Mesenchymal stem cell (in vitro differentiated cells and primary cell): Measurements from ENCODE around the gene ACSF3.

ENCODE experiments used
- DNase-seq: peaks from one replicate; pipeline ENCODE4 v3.0.0-alpha.2; 2013
- H2AFZ ChIP-seq: one replicate; pipeline ENCODE4 v1.6.1; 2013; ENCODE audit warnings: low read depth, mild to moderate bottlenecking, control low read depth, inconsistent platforms, low read length, moderate library complexity
- H2AK5ac ChIP-seq: 2 replicates; pipeline ENCODE4 v1.6.1; 2013; ENCODE audit warnings: low read length, moderate library complexity, mild to moderate bottlenecking, inconsistent platforms; ENCODE audit not compliant: severe bottlenecking
- H2BK120ac ChIP-seq: one replicate; pipeline ENCODE4 v1.6.1; 2013; ENCODE audit warnings: low read depth, mild to moderate bottlenecking, inconsistent platforms, low read length, moderate library complexity
- H2BK12ac ChIP-seq, 2 experiments: one replicate each; pipeline ENCODE4 v1.6.1; 2013; ENCODE audit warnings: inconsistent platforms in 2 of 2, low read length in 2 of 2, mild to moderate bottlenecking in 2 of 2, moderate library complexity in 2 of 2, control low read depth in 1 of 2
- H2BK15ac ChIP-seq: one replicate; pipeline ENCODE4 v1.6.1; 2013; ENCODE audit warnings: mild to moderate bottlenecking, low read depth, inconsistent platforms; ENCODE audit not compliant: poor library complexity, severe bottlenecking
- H2BK5ac ChIP-seq: 2 replicates; pipeline ENCODE4 v1.6.1; 2013; ENCODE audit warnings: low read depth, mild to moderate bottlenecking, low read length, control low read depth, inconsistent platforms; ENCODE audit not compliant: poor library complexity, severe bottlenecking
- H3K14ac ChIP-seq, 2 experiments: one replicate each; pipeline ENCODE4 v1.6.1; 2013; ENCODE audit warnings: inconsistent platforms in 2 of 2, low read length in 2 of 2, control low read depth in 1 of 2, mild to moderate bottlenecking in 1 of 2, moderate library complexity in 1 of 2
- H3K18ac ChIP-seq, 2 experiments: one replicate each; pipeline ENCODE4 v1.6.1; 2013; ENCODE audit warnings: inconsistent platforms in 2 of 2, low read length in 2 of 2, control low read depth in 1 of 2, low read depth in 1 of 2, mild to moderate bottlenecking in 1 of 2
- H3K23ac ChIP-seq, 2 experiments: one replicate each; pipeline ENCODE4 v1.6.1; 2013; ENCODE audit warnings: inconsistent platforms in 2 of 2, low read length in 2 of 2, mild to moderate bottlenecking in 2 of 2, moderate library complexity in 2 of 2, control low read depth in 1 of 2
- H3K27ac ChIP-seq: 2 replicates; pipeline ENCODE4 v1.5.1; 2013; ENCODE audit warnings: mild to moderate bottlenecking, moderate library complexity, low read length, control low read depth, inconsistent platforms; ENCODE audit not compliant: poor library complexity, severe bottlenecking
- H3K27me3 ChIP-seq, 2 experiments: 2 replicates each; pipeline versions ENCODE4 v1.6.1 to v1.7.0; 2013; ENCODE audit warnings: low read length in 2 of 2, mild to moderate bottlenecking in 2 of 2, moderate library complexity in 2 of 2, control low read depth in 1 of 2, inconsistent platforms in 1 of 2; ENCODE audit not compliant: control insufficient read depth in 1 of 2, insufficient read depth in 1 of 2
- H3K36me3 ChIP-seq, 2 experiments: 2 replicates each; pipeline versions ENCODE4 v1.6.1 to v1.7.0; 2013; ENCODE audit warnings: low read length in 2 of 2, control low read depth in 1 of 2, inconsistent platforms in 1 of 2, low read depth in 1 of 2, mild to moderate bottlenecking in 1 of 2; ENCODE audit not compliant: insufficient read depth in 2 of 2, control insufficient read depth in 1 of 2
- H3K4ac ChIP-seq, 2 experiments: one replicate each; pipeline ENCODE4 v1.6.1; 2013; ENCODE audit warnings: inconsistent platforms in 2 of 2, low read length in 2 of 2, mild to moderate bottlenecking in 2 of 2, moderate library complexity in 2 of 2, control low read depth in 1 of 2, low read depth in 1 of 2
- H3K4me1 ChIP-seq: 2 replicates; pipeline ENCODE4 v1.6.1; 2013; ENCODE audit warnings: low read depth, low read length, control low read depth; ENCODE audit not compliant: control insufficient read depth, insufficient read depth
- H3K4me2 ChIP-seq: 2 replicates; pipeline ENCODE4 v1.6.1; 2013; ENCODE audit warnings: low read length, mild to moderate bottlenecking, inconsistent platforms; ENCODE audit not compliant: poor library complexity, severe bottlenecking
- H3K4me3 ChIP-seq, 2 experiments: 2 replicates each; pipeline versions ENCODE4 v1.5.1 to v1.7.0; 2013; ENCODE audit warnings: low read length in 2 of 2, mild to moderate bottlenecking in 2 of 2, control low read depth in 1 of 2, low read depth in 1 of 2; ENCODE audit not compliant: insufficient read depth in 1 of 2
- H3K79me1 ChIP-seq: replicated peaks from 2 replicates; pipeline ENCODE4 v1.6.1; 2013; ENCODE audit warnings: mild to moderate bottlenecking, control low read depth, low read length, inconsistent platforms; ENCODE audit not compliant: poor library complexity, severe bottlenecking
- H3K9ac ChIP-seq: 2 replicates; pipeline ENCODE4 v1.7.0; 2013; ENCODE audit warnings: mild to moderate bottlenecking, low read length, moderate library complexity
- H3K9me3 ChIP-seq: 2 replicates; pipeline ENCODE4 v1.7.0; 2013; ENCODE audit warnings: mild to moderate bottlenecking, low read length; ENCODE audit not compliant: control insufficient read depth
- H4K8ac ChIP-seq: one replicate; pipeline ENCODE4 v1.6.1; 2013; ENCODE audit warnings: inconsistent platforms, mild to moderate bottlenecking, low read length, moderate library complexity
- H4K91ac ChIP-seq: one replicate; pipeline ENCODE4 v1.6.1; 2013; ENCODE audit warnings: mild to moderate bottlenecking, low read length, inconsistent platforms
- WGBS: methylation state at CpG from one replicate; pipeline ENCODE4 v1.1.7; 2013; ENCODE audit warnings: mixed read lengths; 5-methylcytosine and 5-hydroxymethylcytosine counted together

Gene ACSF3

DNA sequence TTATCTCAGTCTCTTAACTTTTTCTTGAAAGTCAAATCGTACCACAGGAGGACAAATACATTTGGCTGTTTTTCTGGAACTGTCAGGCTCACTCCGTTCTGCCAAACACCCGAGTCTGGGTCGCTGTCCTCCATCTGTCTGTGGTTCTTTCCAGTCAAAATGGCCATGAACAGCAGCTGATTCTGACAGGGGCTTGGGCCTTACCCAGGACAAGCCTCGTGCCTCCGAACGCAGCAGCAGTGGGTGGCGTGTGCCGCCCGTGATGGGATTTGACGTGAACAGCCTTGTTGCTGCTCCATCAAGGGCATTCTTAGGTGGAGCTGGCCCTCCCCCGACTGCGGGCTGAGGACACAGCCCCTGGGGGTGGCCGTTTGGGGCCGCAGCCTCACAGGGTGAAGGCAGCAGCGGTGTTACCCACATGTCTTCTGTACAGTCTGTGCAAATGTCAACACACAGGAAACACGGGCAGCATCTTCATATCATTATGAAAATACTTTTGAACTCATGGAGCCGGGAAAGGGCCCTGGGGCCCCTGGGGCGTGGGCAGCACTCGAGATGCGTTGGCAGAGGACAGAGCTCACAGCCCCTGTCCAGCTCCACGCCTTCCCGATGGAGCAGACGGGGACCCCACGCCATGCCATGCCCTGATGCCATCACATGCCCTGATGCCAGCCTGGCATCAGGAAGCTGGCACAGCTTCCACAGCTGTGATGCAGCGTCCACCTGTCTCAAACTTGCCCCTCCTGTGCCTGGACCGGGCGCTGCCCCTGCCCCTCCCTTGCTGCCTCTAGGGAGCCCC lies 8.6 kb upstream of the ACSF3 start:
- no peak for DNase-seq
- no peak overlapping the region for H3K4me2 ChIP-seq
- no peak overlapping the region for H2BK12ac ChIP-seq
- H2BK120ac ChIP-seq = no peak overlapping the region
- no peak overlapping the region for H3K18ac ChIP-seq
- no peak overlapping the region for H4K91ac ChIP-seq
- no peak overlapping the region for H2BK5ac ChIP-seq
- H3K79me1 ChIP-seq = no peaks in the 10 kb centered on the region
- H3K9ac ChIP-seq = no peak overlapping the region
- no peaks in the 10 kb centered on the region for H3K9me3 ChIP-seq
- no peak overlapping the region for H3K14ac ChIP-seq
- no peak overlapping the region for H2AK5ac ChIP-seq
- H3K4ac ChIP-seq = no peak overlapping the region
- no peak overlapping the region for H3K4me3 ChIP-seq
- H3K27me3 ChIP-seq = peaks cover 13 to 61% of the 10 kb centered on the region in 2 experiments
- H2BK15ac ChIP-seq = no peak overlapping the region
- WGBS = 81% methylated on average over 28 of the region's 28 CpGs
- H4K8ac ChIP-seq = no peak overlapping the region
- H3K27ac ChIP-seq = no peak overlapping the region
- no peak overlapping the region for H3K23ac ChIP-seq
- no peak overlapping the region for H2AFZ ChIP-seq
- H3K36me3 ChIP-seq = no peaks in the 10 kb centered on the region
- peaks cover 1% of the 10 kb centered on the region for H3K4me1 ChIP-seq

DNA sequence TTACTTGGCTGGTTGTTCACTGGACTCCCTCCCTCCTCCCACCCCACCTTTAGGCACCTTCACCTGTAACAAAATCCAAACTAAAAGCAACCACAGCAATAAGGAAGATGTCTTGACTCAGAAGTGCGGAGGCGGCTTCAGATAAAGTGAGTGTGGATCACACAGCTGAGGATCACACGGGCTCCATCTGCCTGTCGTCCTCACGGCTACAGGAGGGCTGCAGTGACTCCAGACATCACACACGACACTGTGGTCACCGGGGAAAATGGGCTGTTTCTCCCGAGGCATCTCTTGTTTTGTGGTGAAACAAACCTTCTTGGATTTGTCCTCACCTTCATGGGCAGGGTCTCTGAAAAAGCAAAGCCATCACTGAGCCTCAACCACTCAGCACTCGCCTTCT lies 7.9 kb upstream of the ACSF3 start:
- Histone ChIP-seq H4K91ac (no peak overlapping the region), H3K4ac (no peak overlapping the region), H3K79me1 (no peaks in the 10 kb centered on the region), H3K4me1 (peaks cover 1% of the 10 kb centered on the region), H3K4me3 (no peak overlapping the region), H3K27me3 (peaks cover 17 to 67% of the 10 kb centered on the region in 2 experiments), H3K9me3 (no peaks in the 10 kb centered on the region), H2BK12ac (no peak overlapping the region), H4K8ac (no peak overlapping the region), H3K27ac (no peak overlapping the region), H2AK5ac (no peak overlapping the region), H2AFZ (no peak overlapping the region), H3K4me2 (no peak overlapping the region), H2BK120ac (no peak overlapping the region), H3K36me3 (no peaks in the 10 kb centered on the region), H2BK5ac (no peak overlapping the region), H3K23ac (no peak overlapping the region), H3K9ac (no peak overlapping the region), H3K18ac (no peak overlapping the region), H3K14ac (no peak overlapping the region), H2BK15ac (no peak overlapping the region)
- no peak for DNase-seq
- 59% methylated on average over 9 of the region's 9 CpGs for WGBS

- Histone ChIP-seq H3K4me1 (peaks cover 1% of the 10 kb centered on the region), H3K79me1 (no peaks in the 10 kb centered on the region), H3K18ac (no peak overlapping the region), H2BK15ac (no peak overlapping the region), H2BK120ac (no peak overlapping the region), H3K27ac (no peak overlapping the region), H3K27me3 (peaks cover 21 to 78% of the 10 kb centered on the region in 2 experiments), H2AFZ (no peak overlapping the region), H3K23ac (no peak overlapping the region), H2AK5ac (no peak overlapping the region), H4K8ac (no peak overlapping the region), H3K14ac (no peak overlapping the region), H2BK12ac (no peak overlapping the region), H3K4me3 (no peak overlapping the region), H4K91ac (no peak overlapping the region), H3K9ac (no peak overlapping the region), H3K36me3 (no peaks in the 10 kb centered on the region), H3K4ac (no peak overlapping the region), H3K4me2 (no peak overlapping the region), H2BK5ac (no peak overlapping the region), H3K9me3 (no peaks in the 10 kb centered on the region)
- WGBS = 70% methylated on average over 14 of the region's 15 CpGs
- no peak for DNase-seq
These were observed 5.6 kb upstream of the ACSF3 start for GRCh38 chr16:89087922-89088497.

GRCh38 chr16:89089120-89089519 lies 4.5 kb upstream of the ACSF3 start:
- Histone ChIP-seq H3K79me1 (peaks cover 2% of the 10 kb centered on the region), H3K4ac (no peak overlapping the region), H2BK5ac (no peak overlapping the region), H3K4me2 (no peak overlapping the region), H3K27ac (no peak overlapping the region), H2BK15ac (no peak overlapping the region), H3K23ac (no peak overlapping the region), H4K8ac (no peak overlapping the region), H3K4me3 (no peak overlapping the region), H3K9me3 (no peaks in the 10 kb centered on the region), H3K27me3 (peaks cover 21 to 78% of the 10 kb centered on the region in 2 experiments), H2AFZ (no peak overlapping the region), H3K14ac (no peak overlapping the region), H2AK5ac (no peak overlapping the region), H3K4me1 (peaks cover 4% of the 10 kb centered on the region), H3K9ac (no peak overlapping the region), H4K91ac (no peak overlapping the region), H3K36me3 (no peaks in the 10 kb centered on the region), H2BK12ac (no peak overlapping the region), H3K18ac (no peak overlapping the region), H2BK120ac (no peak overlapping the region)
- WGBS = 45% methylated on average over 13 of the region's 13 CpGs
- no peak for DNase-seq
